AG04449 (cell line): ENCODE data around the gene YEATS4.
A peak's percentile ranks its signal among the peaks of the same experiment; 100 is the strongest.

Experiments
- CTCF ChIA-PET: fragments of 350-600 bp; formaldehyde crosslinking; extraction: SDS; loops from one replicate; lab custom pipeline; 2021; ENCODE audit warnings: antibody characterized with exemption; lab: Yijun Ruan, JAX
- POLR2A ChIA-PET: fragments of 400-600, 350-600 bp; formaldehyde crosslinking; extraction: SDS; loops from one replicate; lab custom pipeline; 2020; ENCODE audit warnings: antibody characterized with exemption, inconsistent platforms; lab: Yijun Ruan, JAX
- DNase-seq: peaks from one replicate; pipeline ENCODE4 v3.0.0-alpha.2; 2010; ENCODE audit warnings: low read depth, low spot score
- H3K4me3 ChIP-seq: 2 replicates; pipeline ENCODE4 v1.5.1; 2011; ENCODE audit warnings: low read depth, mild to moderate bottlenecking, control low read depth, low read length
- TF ChIP-seq, protein P1 (sequence below): IDR thresholded peaks from one replicate; pipeline ENCODE4 v1.5.1; 2011; ENCODE audit warnings: mild to moderate bottlenecking, moderate library complexity, low read length, control low read depth, inconsistent platforms; ENCODE audit not compliant: insufficient read depth; ENCODE audit errors: missing control alignments

The YEATS4 gene

GRCh38 chr12:69354172-69354555 lies 5.4 kb upstream of the YEATS4 start:
- ChIA-PET POLR2A (no interaction called here), CTCF (interaction anchor here (4.0 kb wide), 1 partner anchor 285 kb away, joined by 16 read pairs; no protein-coding TSS in a partner anchor)
- TF ChIP-seq, protein P1, sequence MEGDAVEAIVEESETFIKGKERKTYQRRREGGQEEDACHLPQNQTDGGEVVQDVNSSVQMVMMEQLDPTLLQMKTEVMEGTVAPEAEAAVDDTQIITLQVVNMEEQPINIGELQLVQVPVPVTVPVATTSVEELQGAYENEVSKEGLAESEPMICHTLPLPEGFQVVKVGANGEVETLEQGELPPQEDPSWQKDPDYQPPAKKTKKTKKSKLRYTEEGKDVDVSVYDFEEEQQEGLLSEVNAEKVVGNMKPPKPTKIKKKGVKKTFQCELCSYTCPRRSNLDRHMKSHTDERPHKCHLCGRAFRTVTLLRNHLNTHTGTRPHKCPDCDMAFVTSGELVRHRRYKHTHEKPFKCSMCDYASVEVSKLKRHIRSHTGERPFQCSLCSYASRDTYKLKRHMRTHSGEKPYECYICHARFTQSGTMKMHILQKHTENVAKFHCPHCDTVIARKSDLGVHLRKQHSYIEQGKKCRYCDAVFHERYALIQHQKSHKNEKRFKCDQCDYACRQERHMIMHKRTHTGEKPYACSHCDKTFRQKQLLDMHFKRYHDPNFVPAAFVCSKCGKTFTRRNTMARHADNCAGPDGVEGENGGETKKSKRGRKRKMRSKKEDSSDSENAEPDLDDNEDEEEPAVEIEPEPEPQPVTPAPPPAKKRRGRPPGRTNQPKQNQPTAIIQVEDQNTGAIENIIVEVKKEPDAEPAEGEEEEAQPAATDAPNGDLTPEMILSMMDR: no peak
- no peak overlapping the region for H3K4me3 ChIP-seq
- DNase-seq: no peak

GRCh38 chr12:69354556-69355187 lies 4.9 kb upstream of the YEATS4 start:
- POLR2A ChIA-PET: no interaction called here
- no peak for DNase-seq

GRCh38 chr12:69355363-69356028 lies 4.0 kb upstream of the YEATS4 start:
- CTCF ChIA-PET: interaction anchor here (3.8 to 3.9 kb wide), 2 partner anchors 214 to 284 kb away, joined by 45 to 99 read pairs; no protein-coding TSS in a partner anchor
- TF ChIP-seq, protein P1: no peak
- POLR2A ChIA-PET: no interaction called here
- no peak overlapping the region for H3K4me3 ChIP-seq
- DNase-seq: no peak

More at GRCh38 chr12:69354556-69355187, 4.9 kb upstream of the YEATS4 start:
- TF ChIP-seq, protein P1: no peak
- H3K4me3 ChIP-seq: no peak overlapping the region
- CTCF ChIA-PET: interaction anchor here (4.0 kb wide), 1 partner anchor 285 kb away, joined by 16 read pairs; no protein-coding TSS in a partner anchor

DNA sequence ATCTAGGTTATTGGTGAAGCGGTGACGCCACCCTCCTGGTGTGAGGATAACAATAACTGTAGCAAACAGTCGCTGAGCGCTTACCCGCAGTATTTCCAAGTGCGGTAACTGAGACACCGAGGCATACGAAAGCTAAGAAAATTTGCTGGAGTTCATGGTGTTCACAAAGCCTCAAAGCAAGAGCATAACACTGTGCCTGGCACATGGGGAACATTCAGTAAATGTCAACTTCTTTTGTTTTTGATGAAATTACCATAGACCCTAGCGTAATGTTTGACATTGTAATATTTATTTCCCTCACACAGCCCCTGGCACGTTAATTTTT lies 767 bp downstream of the YEATS4 start:
- CTCF ChIA-PET: interaction anchor here (0.9 kb wide), 1 partner anchor 279 kb away, joined by 4 read pairs; no protein-coding TSS in a partner anchor
- POLR2A ChIA-PET: no interaction called here
- TF ChIP-seq, protein P1: no peak

DNA sequence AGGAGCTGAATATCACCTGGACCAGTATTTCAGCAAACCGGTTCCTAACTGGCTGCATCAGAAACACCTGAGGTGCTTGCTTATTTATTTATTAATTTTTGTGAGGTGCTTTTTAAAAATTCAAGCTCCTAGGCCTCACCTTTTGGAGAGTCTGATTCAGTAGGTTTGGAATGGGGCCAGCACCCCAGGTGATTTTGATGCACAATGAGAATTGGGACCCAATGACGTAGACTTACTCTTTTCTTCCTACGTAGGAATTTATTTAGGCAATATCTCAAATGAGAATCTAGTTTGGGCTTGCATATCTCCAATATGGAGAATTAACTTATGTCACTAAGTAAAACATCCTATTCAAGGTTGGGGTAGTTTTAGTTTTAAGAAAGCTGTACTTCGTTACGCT lies 7.3 kb downstream of the YEATS4 start:
- no peak overlapping the region for H3K4me3 ChIP-seq
- ChIA-PET CTCF (interaction anchor here (1.2 to 2.6 kb wide), 3 partner anchors 9 to 273 kb away, joined by 3 to 16 read pairs (median 6); no protein-coding TSS in a partner anchor), POLR2A (no interaction called here)
- no peak for DNase-seq
- TF ChIP-seq, protein P1: no peak

More for the DNA sequence above, 767 bp downstream of the YEATS4 start:
- DNase-seq: no peak
- H3K4me3 ChIP-seq: peak overlapping the region; percentile 93

DNA sequence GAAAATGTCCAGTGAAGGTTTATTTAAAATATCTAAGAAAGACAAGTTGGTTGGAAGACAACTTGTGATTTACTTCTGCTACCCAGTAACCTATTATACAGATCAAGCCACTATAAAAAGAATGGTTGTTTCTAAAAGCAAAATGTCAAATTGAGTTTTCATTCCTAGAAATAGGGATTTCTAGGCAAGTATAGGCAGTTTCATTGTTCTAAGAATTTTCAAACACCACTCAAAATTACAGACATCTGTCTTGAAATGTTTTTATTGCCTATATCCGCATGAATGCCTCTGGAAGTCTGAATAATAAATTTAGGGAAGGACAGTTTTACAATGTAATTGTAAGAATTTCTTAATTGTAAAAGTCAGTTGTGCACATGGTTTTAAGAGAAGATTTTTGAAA lies 8.6 kb downstream of the YEATS4 start:
- ChIA-PET POLR2A (no interaction called here), CTCF (interaction anchor here (2.6 kb wide), 1 partner anchor 10 kb away, joined by 16 read pairs; no protein-coding TSS in a partner anchor)
- DNase-seq: no peak
- TF ChIP-seq, protein P1: no peak
- H3K4me3 ChIP-seq: no peak overlapping the region
